GM12874 (cell line): ENCODE data around the gene NEK10.

Experiments used
- TF ChIP-seq, protein P1 (sequence below): IDR thresholded peaks from 2 replicates; pipeline ENCODE4 v1.5.1; 2011; ENCODE audit warnings: low read depth, mild to moderate bottlenecking, control low read depth, low read length, moderate library complexity; ENCODE audit not compliant: insufficient read depth

NEK10 gene, protein sequence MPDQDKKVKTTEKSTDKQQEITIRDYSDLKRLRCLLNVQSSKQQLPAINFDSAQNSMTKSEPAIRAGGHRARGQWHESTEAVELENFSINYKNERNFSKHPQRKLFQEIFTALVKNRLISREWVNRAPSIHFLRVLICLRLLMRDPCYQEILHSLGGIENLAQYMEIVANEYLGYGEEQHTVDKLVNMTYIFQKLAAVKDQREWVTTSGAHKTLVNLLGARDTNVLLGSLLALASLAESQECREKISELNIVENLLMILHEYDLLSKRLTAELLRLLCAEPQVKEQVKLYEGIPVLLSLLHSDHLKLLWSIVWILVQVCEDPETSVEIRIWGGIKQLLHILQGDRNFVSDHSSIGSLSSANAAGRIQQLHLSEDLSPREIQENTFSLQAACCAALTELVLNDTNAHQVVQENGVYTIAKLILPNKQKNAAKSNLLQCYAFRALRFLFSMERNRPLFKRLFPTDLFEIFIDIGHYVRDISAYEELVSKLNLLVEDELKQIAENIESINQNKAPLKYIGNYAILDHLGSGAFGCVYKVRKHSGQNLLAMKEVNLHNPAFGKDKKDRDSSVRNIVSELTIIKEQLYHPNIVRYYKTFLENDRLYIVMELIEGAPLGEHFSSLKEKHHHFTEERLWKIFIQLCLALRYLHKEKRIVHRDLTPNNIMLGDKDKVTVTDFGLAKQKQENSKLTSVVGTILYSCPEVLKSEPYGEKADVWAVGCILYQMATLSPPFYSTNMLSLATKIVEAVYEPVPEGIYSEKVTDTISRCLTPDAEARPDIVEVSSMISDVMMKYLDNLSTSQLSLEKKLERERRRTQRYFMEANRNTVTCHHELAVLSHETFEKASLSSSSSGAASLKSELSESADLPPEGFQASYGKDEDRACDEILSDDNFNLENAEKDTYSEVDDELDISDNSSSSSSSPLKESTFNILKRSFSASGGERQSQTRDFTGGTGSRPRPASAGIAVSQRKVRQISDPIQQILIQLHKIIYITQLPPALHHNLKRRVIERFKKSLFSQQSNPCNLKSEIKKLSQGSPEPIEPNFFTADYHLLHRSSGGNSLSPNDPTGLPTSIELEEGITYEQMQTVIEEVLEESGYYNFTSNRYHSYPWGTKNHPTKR

DNA sequence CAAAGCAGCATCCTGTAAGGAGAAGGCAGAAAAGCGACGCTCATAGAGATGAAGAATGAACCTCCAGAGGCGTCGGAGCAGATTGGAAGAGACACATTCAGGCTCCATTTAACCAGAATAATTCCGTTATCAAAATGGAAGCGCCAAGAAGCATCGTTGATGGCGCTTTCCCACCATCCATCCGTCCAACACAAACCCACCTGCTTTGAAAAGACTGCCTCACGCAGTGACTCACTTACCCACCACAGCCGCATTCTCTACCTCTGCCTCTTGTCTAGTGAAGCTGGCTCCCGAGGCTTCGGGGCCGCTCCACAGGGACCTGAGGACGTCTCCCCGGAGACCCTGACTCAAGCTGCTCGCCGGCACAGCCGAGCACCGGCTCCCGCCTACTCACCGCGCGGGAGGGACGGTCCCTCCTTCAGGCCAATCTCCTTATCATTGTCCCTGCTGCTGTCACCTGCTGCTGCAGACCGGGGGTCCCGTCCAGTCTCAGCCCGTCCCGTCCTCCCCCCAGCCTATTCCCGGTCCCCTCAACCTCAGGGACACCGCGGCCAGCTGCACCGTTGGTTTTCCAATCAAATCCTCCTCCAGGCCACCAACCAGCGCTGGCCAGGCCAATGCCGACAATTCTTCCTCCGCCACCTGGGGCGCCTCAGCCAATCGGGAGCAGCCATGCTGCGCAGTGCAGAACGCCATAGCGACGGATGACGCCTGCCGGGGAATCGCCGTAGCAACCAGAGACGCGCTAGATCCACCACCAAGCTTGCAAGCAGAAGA is at the start of gene NEK10:
Gene NEK10 (minus strand): TSS at position 553 of the 777 bp plus-strand sequence. CDS start 16,501 bp downstream, outside the sequence.
- TF ChIP-seq, protein P1, sequence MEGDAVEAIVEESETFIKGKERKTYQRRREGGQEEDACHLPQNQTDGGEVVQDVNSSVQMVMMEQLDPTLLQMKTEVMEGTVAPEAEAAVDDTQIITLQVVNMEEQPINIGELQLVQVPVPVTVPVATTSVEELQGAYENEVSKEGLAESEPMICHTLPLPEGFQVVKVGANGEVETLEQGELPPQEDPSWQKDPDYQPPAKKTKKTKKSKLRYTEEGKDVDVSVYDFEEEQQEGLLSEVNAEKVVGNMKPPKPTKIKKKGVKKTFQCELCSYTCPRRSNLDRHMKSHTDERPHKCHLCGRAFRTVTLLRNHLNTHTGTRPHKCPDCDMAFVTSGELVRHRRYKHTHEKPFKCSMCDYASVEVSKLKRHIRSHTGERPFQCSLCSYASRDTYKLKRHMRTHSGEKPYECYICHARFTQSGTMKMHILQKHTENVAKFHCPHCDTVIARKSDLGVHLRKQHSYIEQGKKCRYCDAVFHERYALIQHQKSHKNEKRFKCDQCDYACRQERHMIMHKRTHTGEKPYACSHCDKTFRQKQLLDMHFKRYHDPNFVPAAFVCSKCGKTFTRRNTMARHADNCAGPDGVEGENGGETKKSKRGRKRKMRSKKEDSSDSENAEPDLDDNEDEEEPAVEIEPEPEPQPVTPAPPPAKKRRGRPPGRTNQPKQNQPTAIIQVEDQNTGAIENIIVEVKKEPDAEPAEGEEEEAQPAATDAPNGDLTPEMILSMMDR: no peak

- TF ChIP-seq, protein P1: no peak
Observed at GRCh38 chr3:27415202-27415601, 46.0 kb upstream of the NEK10 start.

GRCh38 chr3:27392950-27393679 is 23.9 kb upstream of the NEK10 start:
- TF ChIP-seq, protein P1: no peak

GRCh38 chr3:27391796-27392195 is 22.6 kb upstream of the NEK10 start:
- TF ChIP-seq, protein P1: no peak

DNA sequence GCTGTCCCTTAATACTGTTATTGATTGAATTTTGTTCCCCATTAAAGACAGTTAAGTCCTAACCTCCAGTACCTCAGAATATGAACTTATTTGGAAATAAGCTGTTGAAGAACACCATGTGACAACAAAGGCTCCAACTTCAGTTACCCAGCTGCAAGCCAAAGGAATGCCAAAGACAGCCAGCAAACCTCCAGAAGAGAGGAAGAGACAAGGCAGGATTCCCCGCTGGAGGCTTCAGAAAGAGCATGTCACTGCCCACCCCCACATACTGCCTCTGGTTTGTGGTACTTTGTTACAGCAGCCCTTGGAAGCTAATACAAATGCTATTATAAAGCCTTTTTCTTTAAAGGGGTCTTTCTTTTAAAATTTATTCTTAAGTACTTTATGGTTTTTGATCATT is 18.4 kb upstream of the NEK10 start:
- TF ChIP-seq, protein P1: no peak

- TF ChIP-seq, protein P1: no peak
Observed at GRCh38 chr3:27385504-27385903, 16.3 kb upstream of the NEK10 start.
